ENCODE results near the gene MAT2A. TPM values are rescaled to one million over a fixed set of nuclear protein-coding genes. Genes with fewer than 3 reads are reported as not detected.

The MAT2A gene
- total RNA-seq, 2 donors from 2014 or later, result 253 to 255 TPM

DNA sequence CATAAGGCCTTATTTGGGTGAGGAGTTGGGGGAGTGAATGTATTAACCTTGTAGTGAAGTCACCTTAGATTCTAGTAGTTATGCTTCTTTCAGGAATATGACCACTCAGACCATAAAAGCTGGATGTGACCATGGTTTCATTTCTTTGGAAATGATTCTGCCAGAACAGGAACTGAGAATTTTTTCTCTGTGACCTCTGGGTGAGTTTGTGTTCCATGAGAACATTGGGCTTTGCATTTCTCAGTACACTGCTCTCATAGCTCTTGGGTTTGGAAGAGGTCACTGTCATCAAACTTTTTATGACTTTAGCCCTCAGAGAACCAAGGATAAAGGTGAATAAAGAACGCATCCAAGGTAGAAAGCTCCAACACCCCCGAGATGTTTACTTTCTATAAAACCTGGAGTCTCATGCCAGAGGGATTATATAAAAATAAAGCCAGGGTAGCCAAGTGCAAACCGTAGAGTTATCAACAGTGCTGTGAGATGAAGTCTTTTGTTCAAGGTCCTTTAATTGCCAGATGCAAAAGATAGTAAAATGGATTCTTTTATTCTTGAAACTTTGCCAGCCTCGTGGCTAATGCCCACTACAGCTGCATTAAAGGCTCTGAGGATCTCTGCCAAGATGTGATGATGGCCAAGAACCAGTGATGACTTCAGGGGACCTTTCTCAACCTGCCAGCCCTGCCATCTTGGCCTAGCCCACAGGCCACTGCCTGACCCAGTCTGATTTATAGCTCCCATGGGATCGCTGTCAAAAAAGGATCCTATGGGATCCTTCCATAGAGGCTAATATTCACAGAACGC is 27.8 kb upstream of the MAT2A start:
- H3K36me3 Mint-ChIP-seq (ENCODE audit: insufficient read depth in 2 of 2), result no peaks in the 10 kb centered on the region
- no peak for DNase-seq
- H3K27ac Mint-ChIP-seq, result no peak overlapping the region
- no peak overlapping the region for H3K4me3 Mint-ChIP-seq
- no peaks in the 10 kb centered on the region for H3K4me1 Mint-ChIP-seq (ENCODE audit: low read depth)
- no peak for ATAC-seq (replicated peaks in 1 of 2)
- H3K9me3 Mint-ChIP-seq, result no peaks in the 10 kb centered on the region
- H3K27me3 Mint-ChIP-seq (ENCODE audit: low read depth), result no peaks in the 10 kb centered on the region

- Mint-ChIP-seq H3K27ac (no peak overlapping the region), H3K9me3 (no peaks in the 10 kb centered on the region), H3K27me3 (ENCODE audit: low read depth) (no peaks in the 10 kb centered on the region), H3K36me3 (ENCODE audit: insufficient read depth in 2 of 2) (no peaks in the 10 kb centered on the region), H3K4me1 (ENCODE audit: low read depth) (no peaks in the 10 kb centered on the region), H3K4me3 (no peak overlapping the region)
- DNase-seq, result no peak
- no peak for ATAC-seq (replicated peaks in 1 of 2)
Observed at GRCh38 chr2:85514323-85514722, 24.6 kb upstream of the MAT2A start.

- no peak for ATAC-seq (replicated peaks in 1 of 2)
- Mint-ChIP-seq H3K4me1 (ENCODE audit: low read depth) (no peaks in the 10 kb centered on the region), H3K27ac (no peak overlapping the region), H3K9me3 (no peaks in the 10 kb centered on the region), H3K36me3 (ENCODE audit: insufficient read depth in 2 of 2) (no peaks in the 10 kb centered on the region), H3K4me3 (no peak overlapping the region), H3K27me3 (ENCODE audit: low read depth) (no peaks in the 10 kb centered on the region)
- no peak for DNase-seq
Observed at GRCh38 chr2:85516653-85517389, 22.1 kb upstream of the MAT2A start.

GRCh38 chr2:85522090-85522647 is 16.8 kb upstream of the MAT2A start:
- no peak overlapping the region for H3K4me3 Mint-ChIP-seq

GRCh38 chr2:85523062-85523902 is 15.7 kb upstream of the MAT2A start:
- no peak for ATAC-seq (replicated peaks in 1 of 2)
- H3K4me3 Mint-ChIP-seq, result no peak overlapping the region
- no peak overlapping the region for H3K27ac Mint-ChIP-seq
- H3K27me3 Mint-ChIP-seq (ENCODE audit: low read depth), result peaks cover 9% of the 10 kb centered on the region
- H3K36me3 Mint-ChIP-seq (ENCODE audit: insufficient read depth in 2 of 2), result no peaks in the 10 kb centered on the region
- H3K4me1 Mint-ChIP-seq (ENCODE audit: low read depth), result peaks cover 5% of the 10 kb centered on the region
- no peaks in the 10 kb centered on the region for H3K9me3 Mint-ChIP-seq
- no peak for DNase-seq

More at GRCh38 chr2:85522090-85522647, 16.8 kb upstream of the MAT2A start:
- DNase-seq, result no peak
- ATAC-seq (replicated peaks in 1 of 2), result no peak
- H3K36me3 Mint-ChIP-seq (ENCODE audit: insufficient read depth in 2 of 2), result no peaks in the 10 kb centered on the region
- H3K4me1 Mint-ChIP-seq (ENCODE audit: low read depth), result peaks cover 5% of the 10 kb centered on the region
- no peaks in the 10 kb centered on the region for H3K27me3 Mint-ChIP-seq (ENCODE audit: low read depth)
- H3K27ac Mint-ChIP-seq, result no peak overlapping the region
- no peaks in the 10 kb centered on the region for H3K9me3 Mint-ChIP-seq

GRCh38 chr2:85523903-85524335 is 15.0 kb upstream of the MAT2A start:
- Mint-ChIP-seq H3K4me3 (no peak overlapping the region), H3K36me3 (ENCODE audit: insufficient read depth in 2 of 2) (no peaks in the 10 kb centered on the region), H3K27me3 (ENCODE audit: low read depth) (peaks cover 12% of the 10 kb centered on the region), H3K4me1 (ENCODE audit: low read depth) (peaks cover 5% of the 10 kb centered on the region), H3K9me3 (no peaks in the 10 kb centered on the region), H3K27ac (no peak overlapping the region)
- DNase-seq, result no peak
- no peak for ATAC-seq (replicated peaks in 1 of 2)

GRCh38 chr2:85524336-85524908 is 14.5 kb upstream of the MAT2A start:
- Mint-ChIP-seq H3K36me3 (ENCODE audit: insufficient read depth in 2 of 2) (no peaks in the 10 kb centered on the region), H3K4me1 (ENCODE audit: low read depth) (peaks cover 5% of the 10 kb centered on the region), H3K27ac (no peak overlapping the region), H3K9me3 (no peaks in the 10 kb centered on the region), H3K4me3 (no peak overlapping the region), H3K27me3 (ENCODE audit: low read depth) (peaks cover 12% of the 10 kb centered on the region)
- DNase-seq, result no peak
- no peak for ATAC-seq (replicated peaks in 1 of 2)

DNA sequence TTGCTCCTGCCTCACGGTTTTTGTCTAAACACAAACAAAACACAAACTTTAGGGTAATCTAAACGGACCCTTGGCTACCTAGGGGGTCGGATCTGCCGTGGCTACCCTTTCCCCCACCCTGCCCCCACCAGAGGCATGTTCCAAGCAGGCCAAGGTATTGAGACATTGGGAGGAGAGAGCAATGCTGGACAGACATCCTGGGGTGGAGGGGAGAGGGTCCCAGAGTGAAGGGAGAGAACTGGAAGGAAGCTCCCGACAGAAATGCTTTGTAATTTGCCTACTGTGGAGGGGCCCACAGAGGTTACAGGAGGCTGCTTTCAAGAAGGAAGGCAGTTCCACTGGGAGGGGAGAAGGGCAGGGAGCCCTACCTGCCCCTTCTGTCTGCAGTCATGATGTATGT is 13.9 kb upstream of the MAT2A start:
- no peak for DNase-seq
- Mint-ChIP-seq H3K27me3 (ENCODE audit: low read depth) (peaks cover 12% of the 10 kb centered on the region), H3K9me3 (no peaks in the 10 kb centered on the region)

DNA sequence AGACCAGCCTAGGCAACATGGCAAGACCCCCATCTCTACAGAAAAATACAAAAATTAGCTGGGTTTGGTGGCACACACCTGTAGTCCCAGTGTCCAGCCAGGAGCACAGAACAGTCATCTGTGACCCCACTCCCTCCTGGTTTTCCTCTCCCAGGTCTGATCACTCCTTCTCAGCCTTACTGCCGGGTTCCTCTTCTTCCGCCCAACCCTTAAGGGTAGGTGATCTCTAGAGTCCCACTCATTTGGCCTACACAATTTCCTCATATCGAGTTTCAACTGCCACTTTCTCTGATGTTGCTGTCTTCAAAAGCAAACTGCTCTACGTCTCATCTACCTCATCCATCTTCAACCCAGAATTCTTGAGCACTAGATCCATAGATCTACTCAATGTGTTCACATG is 13.4 kb upstream of the MAT2A start:
- DNase-seq (no peak), ATAC-seq (replicated peaks in 1 of 2) (no peak)
- H3K4me3 Mint-ChIP-seq, result no peak overlapping the region
- H3K4me1 Mint-ChIP-seq (ENCODE audit: low read depth), result peaks cover 5% of the 10 kb centered on the region
- no peaks in the 10 kb centered on the region for H3K36me3 Mint-ChIP-seq (ENCODE audit: insufficient read depth in 2 of 2)
- H3K9me3 Mint-ChIP-seq, result no peaks in the 10 kb centered on the region
- peaks cover 12% of the 10 kb centered on the region for H3K27me3 Mint-ChIP-seq (ENCODE audit: low read depth)
- no peak overlapping the region for H3K27ac Mint-ChIP-seq

More for the DNA sequence above, 13.9 kb upstream of the MAT2A start:
- ATAC-seq (replicated peaks in 1 of 2), result no peak
- Mint-ChIP-seq H3K4me3 (no peak overlapping the region), H3K27ac (no peak overlapping the region), H3K4me1 (ENCODE audit: low read depth) (peaks cover 5% of the 10 kb centered on the region), H3K36me3 (ENCODE audit: insufficient read depth in 2 of 2) (no peaks in the 10 kb centered on the region)

DNA sequence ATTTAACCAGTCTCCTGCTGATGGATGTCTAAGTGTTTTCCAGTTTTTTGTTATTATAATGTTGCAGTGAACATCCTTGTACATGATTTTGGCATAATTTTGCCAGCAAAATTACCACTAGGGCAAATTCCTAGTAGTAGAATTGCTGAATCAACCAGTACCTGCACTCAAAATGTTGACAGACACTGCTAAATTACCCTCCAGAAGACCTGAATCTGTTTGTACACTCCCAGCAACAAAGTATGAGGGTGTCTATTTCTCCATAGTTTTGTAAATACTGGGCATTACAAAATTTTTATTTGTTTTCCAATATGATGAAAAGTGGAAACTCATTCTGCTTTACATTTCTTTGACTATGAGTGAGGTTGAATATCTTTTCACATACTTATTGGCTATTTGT is 11.2 kb upstream of the MAT2A start:
- Mint-ChIP-seq H3K36me3 (ENCODE audit: insufficient read depth in 2 of 2) (no peaks in the 10 kb centered on the region), H3K4me3 (no peak overlapping the region), H3K9me3 (no peaks in the 10 kb centered on the region), H3K27ac (no peak overlapping the region), H3K4me1 (ENCODE audit: low read depth) (peaks cover 5% of the 10 kb centered on the region), H3K27me3 (ENCODE audit: low read depth) (peaks cover 12% of the 10 kb centered on the region)
- no peak for ATAC-seq (replicated peaks in 1 of 2)
- DNase-seq, result no peak

DNA sequence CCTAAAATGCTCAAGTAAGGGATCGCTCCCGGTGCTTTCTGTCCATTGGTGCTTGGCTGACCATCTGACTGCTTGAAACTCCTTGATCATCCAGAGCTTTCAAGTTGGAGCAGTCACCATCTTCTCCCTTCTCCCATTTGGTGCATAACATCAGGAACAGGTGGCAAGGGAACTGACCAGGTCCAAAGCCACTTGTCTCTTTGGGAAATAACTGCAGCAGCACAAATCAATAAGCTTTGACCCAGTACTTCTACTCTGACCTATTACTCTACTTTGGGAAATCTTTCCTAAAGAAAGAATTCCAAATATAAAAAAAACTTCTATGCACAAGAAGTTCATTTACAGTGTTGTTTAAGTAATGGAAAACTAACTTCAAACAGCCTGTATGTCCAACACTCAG is 10.6 kb upstream of the MAT2A start:
- no peaks in the 10 kb centered on the region for H3K9me3 Mint-ChIP-seq
- H3K36me3 Mint-ChIP-seq (ENCODE audit: insufficient read depth in 2 of 2), result no peaks in the 10 kb centered on the region
- DNase-seq (no peak), ATAC-seq (replicated peaks in 1 of 2) (no peak)
- no peak overlapping the region for H3K4me3 Mint-ChIP-seq
- H3K27ac Mint-ChIP-seq, result no peak overlapping the region
- peaks cover 5% of the 10 kb centered on the region for H3K4me1 Mint-ChIP-seq (ENCODE audit: low read depth)
- peaks cover 12% of the 10 kb centered on the region for H3K27me3 Mint-ChIP-seq (ENCODE audit: low read depth)

DNA sequence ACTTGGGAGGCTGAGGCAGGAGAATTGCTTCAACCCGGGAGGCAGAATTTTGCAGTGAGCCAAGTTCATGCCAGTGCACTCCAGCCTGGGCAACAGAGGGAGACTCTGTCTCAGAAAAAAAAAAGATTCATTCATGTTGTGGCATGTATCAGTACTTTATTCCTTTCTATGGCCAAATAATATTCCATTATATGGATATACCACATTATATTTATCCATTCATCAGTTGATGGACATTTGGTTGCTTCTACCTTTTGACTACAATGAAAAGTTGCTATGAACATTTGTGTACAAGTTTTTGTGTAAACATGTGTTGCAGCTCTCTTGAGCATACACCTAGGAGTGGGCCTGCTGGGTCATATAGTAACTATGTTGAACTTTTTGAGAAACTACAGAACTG is 9.2 kb upstream of the MAT2A start:
- Mint-ChIP-seq H3K36me3 (ENCODE audit: insufficient read depth in 2 of 2) (no peaks in the 10 kb centered on the region), H3K27me3 (ENCODE audit: low read depth) (peaks cover 12% of the 10 kb centered on the region), H3K4me3 (no peak overlapping the region), H3K27ac (no peak overlapping the region), H3K4me1 (ENCODE audit: low read depth) (no peaks in the 10 kb centered on the region), H3K9me3 (no peaks in the 10 kb centered on the region)
- ATAC-seq (replicated peaks in 1 of 2), result no peak
- DNase-seq, result no peak

Data from activated T-cell treated with anti-CD3 and anti-CD28 coated beads, Interleukin-2, amount 50 U/mL, for 72 hours (primary cell).